NCI-H2029 (cell line): Measurements from ENCODE around the gene DNAH14.
"Not testable (repeated sequence)": the region's sequence is repeated elsewhere in the genome, so short reads cannot be mapped to it uniquely, and the experiment has no call there.

Experiments
- DNase-seq: peaks from one replicate; lab custom pipeline; 2025; lab: John Stamatoyannopoulos, UW

The DNAH14 gene

GRCh38 chr1:225347123-225347683 is 417.7 kb downstream of the DNAH14 start:
- no peak for DNase-seq

DNA sequence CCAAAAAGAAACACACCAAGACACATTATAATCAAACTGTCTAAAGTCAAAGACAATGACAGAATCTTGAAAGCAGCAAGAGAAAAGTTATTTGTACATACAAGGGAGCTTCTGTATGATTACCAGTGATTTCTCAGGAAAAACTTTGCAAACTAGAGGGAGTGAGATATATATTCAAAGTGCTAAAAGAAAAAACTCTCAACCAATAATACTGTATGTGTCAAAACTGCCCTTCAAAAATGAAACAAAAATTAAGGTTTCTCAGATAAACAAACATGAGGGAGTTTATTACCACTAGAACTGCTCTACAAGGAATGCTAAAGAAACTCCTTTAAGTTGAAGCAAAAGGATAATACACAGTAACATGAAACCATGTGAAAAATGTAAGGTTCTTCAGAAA is 418.9 kb downstream of the DNAH14 start:
- DNase-seq, result no peak

DNA sequence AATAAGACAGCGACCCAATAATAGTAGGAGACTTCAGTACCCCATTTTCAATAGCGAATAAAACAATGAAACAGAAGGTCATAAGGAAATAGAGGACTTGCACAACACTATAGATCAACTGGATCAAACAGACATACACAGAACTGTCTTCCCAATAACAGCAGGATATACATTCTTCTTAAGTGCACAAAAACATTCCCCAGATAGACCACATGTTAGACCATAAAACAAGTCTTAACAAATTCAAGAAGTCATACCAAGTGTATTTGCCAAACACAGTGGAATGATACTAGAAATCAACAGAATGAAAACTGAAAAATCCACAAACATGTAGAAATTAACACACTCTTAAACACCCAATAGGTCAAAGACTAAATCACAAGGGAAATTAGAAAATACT is 420.4 kb downstream of the DNAH14 start:
- DNase-seq, result no peak

GRCh38 chr1:225350872-225351271 is 421.4 kb downstream of the DNAH14 start:
- no peak for DNase-seq

GRCh38 chr1:225354906-225355305 is 425.4 kb downstream of the DNAH14 start:
- no peak for DNase-seq

- DNase-seq, result no peak
Observed at GRCh38 chr1:225355863-225356262, 426.4 kb downstream of the DNAH14 start.

DNA sequence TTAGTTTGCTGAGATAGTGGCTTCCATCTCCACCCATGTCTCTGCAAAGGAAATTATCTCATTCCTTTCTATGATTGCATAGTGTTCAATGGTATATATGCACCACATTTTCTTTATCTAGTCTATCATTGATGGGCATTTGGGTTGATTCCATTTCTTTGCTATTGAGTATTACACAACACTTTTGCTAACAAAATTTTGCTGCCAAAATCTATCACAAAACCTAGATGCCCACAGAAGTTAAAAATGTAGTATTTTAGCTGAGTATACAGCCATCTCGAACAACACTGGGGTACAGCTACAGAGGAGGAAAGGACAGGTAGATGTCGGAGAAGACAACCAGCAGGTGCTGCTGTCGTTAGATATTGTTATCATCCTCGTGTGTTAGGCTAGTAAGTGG is 430.6 kb downstream of the DNAH14 start:
- DNase-seq, result no peak

- no peak for DNase-seq
Observed at GRCh38 chr1:225361176-225361575, 431.7 kb downstream of the DNAH14 start.

- DNase-seq, result no peak
Observed at GRCh38 chr1:225362805-225363204, 433.3 kb downstream of the DNAH14 start.

DNA sequence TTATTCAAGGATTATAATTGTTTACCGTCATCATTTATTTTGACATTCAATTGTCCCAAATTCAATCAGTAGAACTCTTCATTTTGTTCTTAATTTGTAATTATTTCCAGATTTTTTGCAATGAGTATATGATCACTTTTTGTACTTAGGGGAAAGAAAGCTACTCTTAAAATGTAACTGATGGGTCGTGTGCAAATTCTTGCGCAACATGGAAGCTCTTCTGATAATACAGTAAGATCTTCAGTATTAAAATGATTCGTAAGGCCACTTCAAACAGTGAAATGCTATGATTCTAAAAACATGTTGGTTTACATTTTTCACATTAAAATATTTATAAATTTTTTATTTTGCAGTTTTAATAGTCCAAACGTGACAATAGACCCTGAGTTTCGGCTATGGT is 435.0 kb downstream of the DNAH14 start:
- no peak for DNase-seq

GRCh38 chr1:225366018-225366417 is 436.5 kb downstream of the DNAH14 start:
- no peak for DNase-seq

DNA sequence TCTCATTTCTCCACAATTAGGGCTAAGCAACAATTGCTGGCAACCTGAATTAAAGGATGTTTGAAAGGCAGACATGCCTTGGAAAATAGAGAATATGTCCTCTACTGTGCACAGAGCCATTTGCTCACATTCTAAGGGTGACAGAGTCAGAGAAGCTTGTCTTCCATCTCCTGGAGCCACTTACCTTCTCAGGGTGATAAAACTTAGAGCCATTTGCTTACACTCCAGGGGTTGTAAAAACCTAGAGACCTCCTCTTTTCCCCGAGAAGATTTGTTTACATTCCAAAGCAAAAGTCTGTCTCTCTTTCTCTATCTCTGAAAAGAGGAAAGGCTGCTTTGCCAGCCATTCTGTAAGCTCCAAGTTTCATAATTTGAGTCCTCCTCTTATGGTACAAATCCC is 437.1 kb downstream of the DNAH14 start:
- DNase-seq, result no peak

DNA sequence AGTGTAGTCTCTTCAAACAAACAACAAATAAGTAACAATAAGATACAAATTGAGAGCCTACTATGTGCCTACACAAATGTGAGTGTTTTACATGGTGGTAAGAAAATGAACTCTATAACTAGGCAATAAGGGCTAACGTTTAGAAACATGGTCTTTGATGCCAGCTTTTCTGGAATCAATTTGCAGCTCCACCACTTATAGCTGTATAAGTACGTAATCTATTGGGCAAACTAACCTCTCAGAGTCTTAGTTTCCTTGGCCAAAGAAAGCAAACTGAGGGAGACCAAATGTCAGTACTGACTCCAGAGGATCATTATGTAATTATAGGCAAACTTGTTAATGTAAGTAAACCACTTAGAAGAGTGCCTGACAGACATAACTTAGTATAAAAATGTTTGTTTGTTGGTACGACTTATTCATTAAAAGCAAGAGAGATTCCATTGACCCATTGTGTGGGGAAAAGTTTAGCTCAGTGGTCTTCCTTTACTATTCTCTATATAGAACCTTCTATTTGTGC is 438.6 kb downstream of the DNAH14 start:
- no peak for DNase-seq

DNA sequence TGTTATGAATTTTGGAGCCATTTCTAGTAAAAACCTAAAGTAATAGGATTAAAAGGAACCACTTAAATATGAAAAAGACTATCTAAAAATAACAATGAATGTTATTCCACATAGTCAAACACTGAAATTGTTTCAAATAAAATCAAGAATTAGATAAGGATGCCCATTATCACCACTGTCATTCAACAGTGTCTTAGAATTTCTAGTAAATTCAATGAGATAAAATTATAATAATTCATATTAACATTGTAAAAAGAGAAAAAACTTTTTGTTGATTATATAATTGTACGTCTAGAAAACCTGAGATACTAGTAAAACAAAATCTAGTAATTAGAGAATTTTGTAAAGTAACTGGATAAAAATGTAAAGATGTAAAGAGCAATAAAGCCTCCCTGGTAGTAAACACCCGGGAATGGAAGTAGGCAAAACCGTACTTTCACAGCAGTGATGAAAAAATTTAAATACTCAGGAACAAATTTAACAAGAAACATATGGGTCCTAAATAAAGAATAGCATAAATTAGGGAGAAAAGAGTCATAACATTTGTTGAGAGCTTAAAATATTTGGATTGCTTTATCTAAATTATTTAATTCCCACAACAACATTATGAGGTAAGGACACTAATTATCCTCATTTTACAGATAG is 442.0 kb downstream of the DNAH14 start:
- DNase-seq, result no peak

- no peak for DNase-seq
Observed at GRCh38 chr1:225373155-225373554, 443.7 kb downstream of the DNAH14 start.

DNA sequence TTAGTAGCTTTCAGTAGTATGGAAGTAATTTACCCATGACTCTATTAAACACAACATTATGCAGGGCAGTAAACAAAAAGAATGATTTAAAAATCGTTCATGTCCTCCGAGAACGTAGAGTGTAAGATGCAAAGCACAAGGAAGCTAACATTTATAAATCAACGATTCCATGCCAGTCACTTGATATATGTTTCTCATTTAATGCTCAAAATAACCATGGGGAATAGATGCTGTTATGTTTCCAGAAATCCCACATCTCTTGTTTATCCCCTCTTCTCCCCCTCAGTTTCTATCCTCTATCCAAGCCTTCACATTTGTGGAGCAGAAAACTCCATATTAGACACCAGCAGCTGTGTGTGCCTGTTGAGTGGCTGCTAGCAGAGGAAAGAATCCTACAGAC is 445.5 kb downstream of the DNAH14 start:
- DNase-seq, result no peak

GRCh38 chr1:225378880-225379279 is 449.4 kb downstream of the DNAH14 start:
- no peak for DNase-seq

DNA sequence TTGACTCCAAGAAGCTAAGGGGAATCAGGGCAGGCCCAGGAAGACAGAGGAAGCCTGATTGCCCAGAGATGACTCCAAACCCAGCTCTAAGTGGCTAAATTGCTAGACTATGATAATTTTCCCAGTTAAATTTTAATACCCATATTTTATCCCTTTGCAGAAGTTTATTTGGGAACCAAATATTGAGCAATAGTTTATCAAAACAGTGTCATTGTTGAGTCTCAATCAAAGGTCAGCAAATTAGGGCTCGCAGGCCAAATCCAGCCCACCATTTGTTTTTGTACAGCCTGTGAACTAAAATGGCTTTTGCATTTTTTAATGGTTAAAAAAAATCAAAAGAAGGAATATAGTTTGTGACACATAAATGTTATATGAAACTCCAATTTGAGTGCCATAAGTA is 451.2 kb downstream of the DNAH14 start:
- no peak for DNase-seq

GRCh38 chr1:225386860-225387259 is 457.4 kb downstream of the DNAH14 start:
- not testable (repeated sequence) for DNase-seq

- DNase-seq, result no peak
Observed at GRCh38 chr1:225388372-225388771, 458.9 kb downstream of the DNAH14 start.

- no peak for DNase-seq
Observed at GRCh38 chr1:225389843-225390242, 460.4 kb downstream of the DNAH14 start.

GRCh38 chr1:225396357-225396756 is 466.9 kb downstream of the DNAH14 start:
- DNase-seq, result no peak

GRCh38 chr1:225400968-225401367 is 471.5 kb downstream of the DNAH14 start:
- DNase-seq, result no peak
